NOMO-1 (cell line): ENCODE results near the gene LTF.
"Not testable (repeated sequence)": the region's sequence is repeated elsewhere in the genome, so short reads cannot be mapped to it uniquely, and the experiment has no call there.

Experiments used
- DNase-seq, 2 experiments: peaks; one replicate each; lab custom pipeline; 2025; ENCODE audit not compliant: unreplicated experiment in 2 of 2; lab: John Stamatoyannopoulos, UW

LTF gene

DNA sequence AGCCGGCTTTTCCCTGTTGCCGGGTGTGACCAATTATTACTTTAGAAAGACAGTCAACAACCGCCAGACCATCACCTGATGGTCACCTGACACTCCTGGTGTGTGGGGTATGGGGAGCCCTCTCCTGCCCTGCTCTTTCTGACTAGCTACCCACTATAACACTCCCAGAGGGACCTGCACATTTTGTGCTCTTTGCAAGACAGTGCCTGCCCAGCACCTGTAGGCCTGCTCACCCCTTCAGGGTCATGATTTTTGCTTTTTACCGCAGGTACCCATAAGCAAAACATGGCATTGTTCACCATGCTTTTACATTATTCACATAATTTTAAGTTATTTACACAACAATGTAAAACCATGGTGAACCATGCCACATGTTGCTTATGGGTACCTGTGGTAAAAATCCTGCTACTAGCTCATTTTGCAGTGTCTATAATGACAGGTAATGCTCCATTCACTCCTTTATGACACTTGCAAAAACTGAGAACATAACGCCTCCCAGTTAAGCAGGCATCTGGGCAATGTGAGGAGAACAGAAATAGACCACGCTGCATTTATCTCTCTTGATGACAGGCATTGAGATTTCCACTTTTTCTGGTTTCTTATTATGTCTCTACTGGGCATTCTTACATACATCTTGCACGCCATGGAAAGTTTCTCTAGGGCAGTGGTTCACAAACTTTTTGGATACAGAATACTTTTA, 47.7 kb downstream of the LTF start:
- no peak for DNase-seq

DNA sequence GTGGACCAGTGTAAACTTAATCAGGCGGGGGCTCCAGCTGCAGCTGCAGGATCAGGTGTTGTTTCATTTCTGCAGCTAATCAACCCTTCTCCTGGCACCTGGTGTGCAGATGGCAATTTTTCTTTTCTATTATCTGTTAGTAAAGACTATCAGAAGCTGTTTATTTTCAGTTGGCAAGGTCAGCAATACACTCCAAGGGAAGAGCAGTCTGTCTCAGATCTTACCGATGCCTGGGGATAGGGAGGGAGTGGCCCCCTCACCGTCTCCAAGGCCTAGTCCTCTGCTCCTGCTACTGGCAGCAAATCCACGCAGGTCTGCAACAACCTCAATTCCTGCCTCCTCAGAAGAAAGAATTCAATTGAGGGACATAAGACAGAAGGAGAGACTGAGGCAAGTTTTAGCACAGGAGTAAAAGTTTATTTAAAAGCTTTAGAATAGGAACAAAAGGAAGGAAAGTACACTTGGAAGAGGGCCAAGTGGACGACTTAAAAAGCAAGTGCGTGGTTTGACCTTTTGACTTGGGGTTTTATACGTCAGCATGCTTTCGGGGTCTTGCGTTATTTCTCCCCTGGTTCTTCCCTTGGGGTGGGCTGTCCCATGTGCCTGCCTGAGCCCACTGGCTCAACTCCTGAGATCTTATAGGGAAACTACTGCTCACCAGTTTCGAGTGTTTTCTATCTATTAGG, 48.4 kb downstream of the LTF start:
- no peak for DNase-seq

DNA sequence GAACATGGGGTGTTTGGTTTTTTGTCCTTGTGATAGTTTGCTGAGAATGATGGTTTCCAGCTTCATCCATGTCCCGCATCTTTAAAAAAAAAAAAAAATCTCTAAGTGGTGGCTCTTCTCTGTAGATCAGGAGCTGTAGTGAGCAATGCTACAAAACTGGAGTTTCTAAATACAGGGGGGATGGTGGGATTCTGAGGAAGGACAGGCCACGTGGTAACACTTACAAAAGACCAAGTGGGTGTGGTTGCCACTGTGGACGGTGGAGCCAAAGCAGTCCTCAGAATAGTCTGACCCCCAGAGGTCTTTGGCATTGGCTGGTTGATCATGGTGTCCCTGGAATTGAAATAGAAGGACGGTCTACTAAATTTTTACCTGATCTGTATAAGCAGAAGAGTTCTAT, 50.0 kb downstream of the LTF start:
- DNase-seq, result no peak

DNA sequence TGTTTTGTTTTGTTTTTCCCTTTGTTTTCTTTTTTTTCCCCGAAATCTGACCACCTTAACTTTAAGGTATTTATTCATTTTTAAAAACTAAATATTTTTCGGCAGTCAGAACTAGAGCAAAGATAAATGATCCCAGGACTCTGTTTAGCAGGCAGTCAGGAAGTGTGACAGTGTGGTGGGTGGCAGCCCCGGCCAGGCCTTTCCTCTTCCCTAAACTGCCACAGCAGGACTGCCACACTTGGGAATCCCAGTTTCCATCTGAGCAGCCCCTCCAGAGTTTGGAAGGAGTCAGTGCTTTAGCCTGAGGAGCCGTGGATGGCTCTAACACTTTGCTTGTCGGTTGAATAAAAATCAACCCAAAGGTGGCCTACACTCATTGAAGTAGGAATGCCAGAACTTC, 50.8 kb downstream of the LTF start:
- DNase-seq, result no peak

- no peak for DNase-seq
Measured at GRCh38 chr3:46412786-46413298, 51.9 kb downstream of the LTF start.

DNA sequence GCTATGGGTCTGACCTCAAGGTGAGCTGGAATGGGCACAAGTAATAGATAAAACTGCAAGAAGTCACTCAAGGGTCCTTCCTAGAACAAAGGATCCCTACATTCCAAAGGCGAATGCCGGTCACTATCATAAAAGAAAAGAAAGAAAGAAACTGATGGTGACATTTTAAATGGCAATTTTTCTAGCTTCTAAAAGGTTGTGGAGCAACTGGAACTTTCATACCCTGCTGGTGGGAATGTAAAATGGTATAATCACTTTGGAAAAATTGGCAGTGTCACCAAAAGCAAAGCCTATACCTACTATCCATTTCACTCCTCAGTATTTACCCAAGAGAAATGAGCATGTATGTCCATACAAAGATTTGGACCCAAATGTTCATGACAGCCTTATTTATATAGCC, 53.4 kb downstream of the LTF start:
- no peak for DNase-seq

- DNase-seq, result no peak
Measured at GRCh38 chr3:46410669-46411068, 54.0 kb downstream of the LTF start.

DNA sequence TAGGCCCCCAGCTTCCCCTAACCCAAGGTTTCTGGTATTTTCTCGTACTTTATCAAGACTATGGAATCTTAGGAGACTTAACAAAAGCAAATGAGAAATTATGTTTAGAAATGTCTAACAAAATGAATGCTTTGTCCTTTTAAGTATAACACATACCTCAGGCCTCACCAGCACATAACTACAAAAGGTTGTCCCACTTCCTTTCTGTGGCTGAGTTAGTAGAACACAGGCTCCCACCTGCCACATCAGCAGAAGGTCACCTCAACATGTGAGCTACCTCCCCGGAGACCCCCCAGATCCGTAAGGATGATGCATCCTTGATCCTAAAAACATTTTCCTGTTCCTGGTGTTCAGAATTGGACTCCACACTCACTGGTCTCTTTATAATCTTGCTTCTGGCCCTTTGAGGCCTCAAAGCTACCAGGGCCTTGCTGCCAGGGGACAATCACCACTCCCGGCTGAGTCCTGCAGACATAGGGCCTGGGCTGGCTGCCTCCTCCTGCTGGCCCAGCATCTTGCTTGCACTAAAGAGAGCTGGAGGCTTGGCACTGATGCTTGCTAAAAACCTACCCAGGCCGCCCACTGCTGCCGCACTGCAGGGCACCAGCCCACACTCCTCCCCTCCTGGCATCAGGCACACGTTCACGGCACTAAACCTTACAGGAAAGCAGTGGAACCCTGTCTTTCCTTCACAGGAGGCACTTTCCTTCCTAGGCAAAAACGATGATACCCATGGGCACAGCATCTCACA, 54.8 kb downstream of the LTF start:
- DNase-seq, result no peak

DNA sequence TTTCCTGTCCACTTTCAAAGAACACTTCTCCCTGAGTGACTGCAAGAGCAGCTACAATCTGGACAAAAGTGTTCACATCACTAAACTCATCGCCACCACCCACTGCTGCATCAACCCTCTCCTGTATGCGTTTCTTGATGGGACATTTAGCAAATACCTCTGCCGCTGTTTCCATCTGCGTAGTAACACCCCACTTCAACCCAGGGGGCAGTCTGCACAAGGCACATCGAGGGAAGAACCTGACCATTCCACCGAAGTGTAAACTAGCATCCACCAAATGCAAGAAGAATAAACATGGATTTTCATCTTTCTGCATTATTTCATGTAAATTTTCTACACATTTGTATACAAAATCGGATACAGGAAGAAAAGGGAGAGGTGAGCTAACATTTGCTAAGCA, 55.9 kb downstream of the LTF start:
- no peak for DNase-seq

DNA sequence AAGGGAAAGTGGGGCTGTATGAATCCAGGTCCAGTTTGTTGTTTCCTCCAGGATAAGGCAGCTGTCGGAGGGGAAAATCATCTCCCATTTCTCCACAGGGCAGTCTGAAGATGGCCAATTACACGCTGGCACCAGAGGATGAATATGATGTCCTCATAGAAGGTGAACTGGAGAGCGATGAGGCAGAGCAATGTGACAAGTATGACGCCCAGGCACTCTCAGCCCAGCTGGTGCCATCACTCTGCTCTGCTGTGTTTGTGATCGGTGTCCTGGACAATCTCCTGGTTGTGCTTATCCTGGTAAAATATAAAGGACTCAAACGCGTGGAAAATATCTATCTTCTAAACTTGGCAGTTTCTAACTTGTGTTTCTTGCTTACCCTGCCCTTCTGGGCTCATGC, 56.7 kb downstream of the LTF start:
- no peak for DNase-seq

DNA sequence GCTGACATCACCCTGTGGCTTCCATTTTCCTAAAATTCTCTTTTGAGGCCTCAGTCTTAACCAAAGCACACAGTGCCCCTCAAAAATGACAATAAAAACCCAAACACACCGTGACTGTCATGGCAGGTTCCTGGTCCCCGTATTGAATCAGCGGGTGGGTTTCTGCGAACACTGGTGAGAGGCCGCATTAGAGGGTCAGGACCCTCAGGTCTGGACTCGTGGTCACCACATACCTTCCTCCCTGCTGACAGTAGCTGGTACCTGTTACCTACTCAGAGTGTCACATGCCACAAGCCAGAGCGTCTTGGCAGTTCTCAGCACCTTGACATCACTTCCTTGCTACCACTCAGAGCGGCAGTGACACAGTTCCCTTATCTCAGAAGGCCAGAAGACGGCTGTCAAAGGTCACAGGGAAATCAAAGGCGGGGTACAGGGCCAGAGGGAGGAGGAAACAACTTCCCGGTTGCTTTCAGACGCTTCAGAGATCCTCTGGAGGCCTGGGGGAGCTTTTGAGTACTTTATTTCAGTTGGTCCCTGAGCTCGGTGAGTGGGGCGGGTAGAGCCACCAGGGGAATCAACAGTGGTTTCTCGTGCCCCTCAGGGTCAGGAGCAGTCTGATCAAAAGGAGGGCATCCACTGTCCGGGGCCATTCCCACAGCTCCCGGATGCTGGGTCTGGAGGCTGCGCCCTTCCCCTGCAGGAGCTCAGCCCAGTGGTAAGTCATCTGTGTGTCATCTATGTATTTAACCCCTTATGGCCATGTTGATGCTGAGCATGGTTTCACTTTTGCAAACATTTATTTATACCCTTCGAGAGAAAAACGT, 57.7 kb downstream of the LTF start, which contains the start of the genes CCR5AS and CCRL2:
Gene CCR5AS, minus strand, starts transcription at position 279 of the 824 bp plus-strand sequence.
Gene CCRL2, plus strand, starts transcription at position 472 of the 824 bp plus-strand sequence. CDS start 821 bp downstream, outside the sequence.
- DNase-seq, result peak; percentile 55 to 57

- no peak for DNase-seq
Measured at GRCh38 chr3:46406443-46406787, 58.3 kb downstream of the LTF start.

DNA sequence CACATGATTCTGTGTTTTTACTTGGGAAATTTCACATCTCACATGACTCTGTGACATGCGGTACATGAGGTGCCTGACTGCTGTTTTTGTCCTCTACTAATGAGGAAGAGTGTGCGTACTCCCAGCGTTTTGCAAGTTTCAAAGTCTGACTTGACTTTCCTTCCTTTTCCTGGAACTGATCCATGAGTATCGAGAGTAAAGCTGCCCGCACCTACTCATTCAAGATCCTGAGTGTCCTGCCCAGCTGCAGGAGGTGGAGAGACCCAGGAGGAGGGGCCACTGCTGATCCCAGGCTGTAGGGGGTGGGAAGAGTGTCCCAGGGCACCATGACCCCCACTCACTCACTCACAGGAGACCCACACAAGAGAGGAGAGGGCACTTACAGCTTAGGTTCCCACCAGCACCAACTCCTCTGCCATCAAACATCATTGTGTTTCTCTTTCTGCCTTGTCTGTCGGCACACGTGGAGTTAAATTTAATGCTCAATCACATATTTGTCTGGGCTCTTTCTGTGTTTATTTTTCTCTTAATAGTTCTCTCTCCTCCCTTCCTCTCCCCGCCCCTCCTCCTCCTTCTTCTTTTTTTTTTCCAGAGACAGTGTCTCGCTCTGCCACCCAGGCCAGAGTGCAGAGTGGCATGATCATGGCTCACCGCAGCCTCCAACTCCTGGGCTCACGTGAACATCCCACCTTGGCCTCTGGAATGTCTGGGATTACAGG, 59.2 kb downstream of the LTF start:
- DNase-seq, result no peak

DNA sequence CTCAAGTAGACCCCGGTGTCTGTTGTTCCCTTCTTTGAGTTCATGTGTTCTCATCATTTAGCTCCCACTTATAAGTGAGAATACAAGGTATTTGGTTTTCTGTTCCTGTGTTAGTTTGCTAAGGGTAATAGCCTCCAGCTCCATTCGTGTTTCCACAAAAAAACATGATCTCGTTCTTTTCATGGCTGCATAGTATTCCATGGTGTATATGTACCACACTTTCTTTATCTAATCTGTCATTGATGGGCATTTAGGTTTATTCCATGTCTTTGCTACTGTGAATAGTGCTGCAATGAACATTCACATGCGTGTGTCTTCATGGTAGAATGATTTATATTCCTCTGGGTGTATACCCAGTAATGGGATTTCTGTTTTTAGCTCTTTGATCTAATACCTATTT, 61.8 kb downstream of the LTF start:
- DNase-seq, result not testable (repeated sequence)

DNA sequence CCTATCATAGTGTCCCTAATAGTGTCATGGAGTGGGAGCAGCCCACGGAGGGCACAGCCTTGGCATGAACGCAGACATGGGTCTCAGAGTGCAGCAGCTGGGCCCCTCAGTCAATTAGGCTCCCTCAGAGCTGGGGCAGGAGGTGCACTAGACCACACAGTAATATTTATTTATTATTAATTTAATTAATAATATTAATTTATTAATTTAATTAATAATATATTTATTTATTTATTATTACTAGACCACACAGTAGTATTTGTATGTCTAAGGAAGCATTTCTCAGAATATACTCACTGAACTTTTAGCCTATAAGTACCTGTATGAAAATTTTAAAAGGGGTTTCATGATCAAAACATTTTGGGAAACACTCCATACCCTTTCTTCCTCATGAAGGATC, 63.1 kb downstream of the LTF start:
- DNase-seq, result no peak

DNA sequence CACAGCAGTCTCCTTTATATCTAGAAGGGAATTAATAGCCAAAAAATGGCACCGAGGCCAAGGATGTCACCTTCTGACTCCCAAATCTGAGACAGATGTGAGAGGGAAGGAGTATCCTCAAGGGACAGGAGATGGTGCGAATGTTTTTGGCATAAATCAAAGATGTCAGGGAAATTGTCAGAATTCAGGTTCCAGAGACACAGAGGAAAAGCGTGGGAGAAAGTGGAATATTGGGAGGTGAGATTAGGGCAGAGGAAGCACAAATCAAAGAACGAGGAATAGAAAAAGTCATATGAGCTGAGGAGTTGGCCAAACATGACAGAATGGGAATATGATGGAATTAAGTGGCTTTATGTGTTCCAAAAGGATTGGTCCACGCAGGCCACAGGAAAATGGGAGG, 63.9 kb downstream of the LTF start:
- DNase-seq, result no peak

GRCh38 chr3:46400000-46400734, 64.5 kb downstream of the LTF start:
- no peak for DNase-seq

GRCh38 chr3:46399557-46399956, 65.1 kb downstream of the LTF start:
- no peak for DNase-seq

DNA sequence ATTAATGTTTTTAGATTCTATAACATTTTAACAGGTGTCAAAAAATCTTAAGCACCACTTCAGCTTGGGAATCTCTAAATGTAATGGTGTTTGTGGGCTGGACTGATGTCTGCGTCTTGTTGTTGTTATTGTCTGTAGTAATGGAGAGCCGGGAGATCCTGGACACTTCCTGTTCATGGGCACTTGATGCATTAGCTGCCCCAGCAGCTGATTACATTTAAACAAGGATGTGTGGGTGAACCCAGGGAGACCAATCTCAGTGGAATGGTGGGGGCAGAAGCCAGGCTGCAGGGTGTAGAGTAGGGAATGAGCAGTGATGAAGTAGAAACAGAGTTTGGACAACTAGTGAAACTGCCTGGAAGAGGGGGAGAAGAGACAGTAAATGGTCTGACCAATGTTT, 65.6 kb downstream of the LTF start:
- DNase-seq, result no peak
